H1 (cell line): Measurements from ENCODE around the gene BCAS3. TPM values are rescaled to one million over a fixed set of nuclear protein-coding genes. Genes with fewer than 3 reads are reported as not detected.

Source experiments
- BCL11A ChIP-seq, 2 experiments: IDR thresholded peaks; one replicate each; pipeline ENCODE4 v1.6.1; 2011; ENCODE audit warnings: low read depth in 2 of 2, low read length in 2 of 2, mild to moderate bottlenecking in 2 of 2
- HDAC6 ChIP-seq: IDR thresholded peaks from one replicate; pipeline ENCODE4 v1.7.1; 2012; ENCODE audit warnings: low read depth, mild to moderate bottlenecking, inconsistent platforms, low read length, moderate library complexity
- KDM1A ChIP-seq: fragments of 200-600, 300-600 bp; sonication (generic); IDR thresholded peaks from 2 replicates; pipeline ENCODE4 v1.7.1; 2016; ENCODE audit warnings: mild to moderate bottlenecking, low read length, borderline replicate concordance
- MAX ChIP-seq: IDR thresholded peaks from 2 replicates; pipeline ENCODE4 v1.6.1; 2012; ENCODE audit warnings: inconsistent platforms
- SIX5 ChIP-seq: IDR thresholded peaks from 2 replicates; pipeline ENCODE4 v1.6.1; 2011; ENCODE audit warnings: mild to moderate bottlenecking, low read depth, low read length
- TAF1 ChIP-seq: IDR thresholded peaks from 2 replicates; pipeline ENCODE4 v1.6.1; 2011; ENCODE audit warnings: mild to moderate bottlenecking, low read depth, low read length
- TCF12 ChIP-seq: IDR thresholded peaks from 2 replicates; pipeline ENCODE4 v1.6.1; 2011; ENCODE audit warnings: low read depth, mild to moderate bottlenecking, low read length
- TEAD4 ChIP-seq: IDR thresholded peaks from 2 replicates; pipeline ENCODE4 v1.6.1; 2012; ENCODE audit warnings: low read depth, low read length, inconsistent platforms, mixed read lengths
- YY1 ChIP-seq: IDR thresholded peaks from 2 replicates; pipeline ENCODE4 v1.6.1; 2011; ENCODE audit warnings: low read depth, mild to moderate bottlenecking, low read length
- polyA plus RNA-seq, 7 experiments: library from polyadenylated mRNA; depleted of rRNA in 3 of 7; stranded (reverse) in 5 of 7; unstranded in 2 of 7; fragments of >200 nt in 5 of 7; fragments of 200-250 nt in 2 of 7; gene quantifications; 1 replicate in 5 of 7; 2 replicates in 1 of 7; 4 replicates in 1 of 7; pipeline versions ENCODE4 v1.2.1 to v1.2.3, GENCODE V29; 2011 to 2013; ENCODE audit warnings: missing spikeins in 2 of 7, mixed read lengths in 2 of 7
- total RNA-seq: library from RNA; stranded (reverse); fragmentation: NEBNext Ultra II Directional; extraction: Animal tissue kit (Norgen Biotek cat#: 25700); gene quantifications from 2 replicates; pipeline ENCODE4 v1.2.1, GENCODE V29; 2021

The BCAS3 gene
- total and polyA plus RNA-seq, 2 of the 8 experiments (the other 6 are each of a cell fraction or from before 2014, with no cell fraction given) = 9.9 to 13.3 TPM

- TF ChIP-seq BCL11A (IDR thresholded peaks at IDR 0.05; ENCODE audit: low read depth in 2 of 2, low read length in 2 of 2) = no peak
- TF ChIP-seq KDM1A = no peak
- TF ChIP-seq MAX = no peak
- TF ChIP-seq TCF12 = no peak
- no peak for TF ChIP-seq TEAD4
- TF ChIP-seq YY1 = no peak
- no peak for TF ChIP-seq SIX5
- no peak for TF ChIP-seq TAF1
- no peak for TF ChIP-seq HDAC6
Observed at GRCh38 chr17:61299517-61300513, 622.2 kb downstream of the BCAS3 start (continued).
